Astrocyte (in vitro differentiated cells and primary cell): ENCODE results near the gene HBZ.

Source experiments
- EZH2 ChIP-seq: IDR thresholded peaks from 2 replicates; pipeline ENCODE4 v1.6.1; 2012; ENCODE audit warnings: mild to moderate bottlenecking, low read length, inconsistent platforms; ENCODE audit not compliant: insufficient read depth
- TF ChIP-seq, protein P1 (sequence below): IDR thresholded peaks from 2 replicates; pipeline ENCODE4 v1.5.1; 2011; ENCODE audit warnings: low read depth, mild to moderate bottlenecking, inconsistent platforms, low read length, moderate library complexity; ENCODE audit not compliant: insufficient read depth

DNA sequence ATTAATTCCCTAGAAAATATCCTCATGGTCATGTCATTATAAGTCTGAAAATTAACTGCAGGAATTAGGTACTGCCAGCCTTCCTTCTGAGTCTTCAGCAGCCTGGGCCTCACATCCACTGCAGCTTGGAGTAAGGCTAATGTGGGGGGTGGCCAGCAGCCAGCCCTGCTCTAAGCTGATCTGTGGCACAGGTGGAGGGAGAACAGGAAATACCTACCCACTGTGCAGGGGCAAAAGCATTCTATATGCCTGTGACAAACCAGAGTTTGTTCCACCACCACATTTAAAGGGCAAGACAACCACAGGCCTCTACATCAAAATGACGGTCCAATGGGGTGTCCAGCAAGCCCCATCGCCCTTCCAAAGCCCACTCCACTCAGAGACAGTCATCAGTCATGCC, 23.4 kb upstream of the HBZ start:
- TF ChIP-seq EZH2, result no peak
- TF ChIP-seq, protein P1, sequence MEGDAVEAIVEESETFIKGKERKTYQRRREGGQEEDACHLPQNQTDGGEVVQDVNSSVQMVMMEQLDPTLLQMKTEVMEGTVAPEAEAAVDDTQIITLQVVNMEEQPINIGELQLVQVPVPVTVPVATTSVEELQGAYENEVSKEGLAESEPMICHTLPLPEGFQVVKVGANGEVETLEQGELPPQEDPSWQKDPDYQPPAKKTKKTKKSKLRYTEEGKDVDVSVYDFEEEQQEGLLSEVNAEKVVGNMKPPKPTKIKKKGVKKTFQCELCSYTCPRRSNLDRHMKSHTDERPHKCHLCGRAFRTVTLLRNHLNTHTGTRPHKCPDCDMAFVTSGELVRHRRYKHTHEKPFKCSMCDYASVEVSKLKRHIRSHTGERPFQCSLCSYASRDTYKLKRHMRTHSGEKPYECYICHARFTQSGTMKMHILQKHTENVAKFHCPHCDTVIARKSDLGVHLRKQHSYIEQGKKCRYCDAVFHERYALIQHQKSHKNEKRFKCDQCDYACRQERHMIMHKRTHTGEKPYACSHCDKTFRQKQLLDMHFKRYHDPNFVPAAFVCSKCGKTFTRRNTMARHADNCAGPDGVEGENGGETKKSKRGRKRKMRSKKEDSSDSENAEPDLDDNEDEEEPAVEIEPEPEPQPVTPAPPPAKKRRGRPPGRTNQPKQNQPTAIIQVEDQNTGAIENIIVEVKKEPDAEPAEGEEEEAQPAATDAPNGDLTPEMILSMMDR, result no peak
